GM23248 (cell line): ENCODE measurements around the gene RAD51B.

Source experiments
- EZH2 ChIP-seq: fragments of 200-600 bp; sonication (generic); IDR thresholded peaks from 2 replicates; pipeline ENCODE4 v1.6.1; 2018; ENCODE audit warnings: antibody characterized with exemption, mild to moderate bottlenecking; ENCODE audit not compliant: insufficient read depth, poor library complexity, severe bottlenecking
- EZH2phosphoT487 ChIP-seq: fragments of 200-600 bp; sonication (generic); IDR thresholded peaks from 2 replicates; pipeline ENCODE4 v1.6.1; 2018; ENCODE audit warnings: antibody characterized with exemption, moderate library complexity, mild to moderate bottlenecking, low read depth; ENCODE audit not compliant: insufficient read depth

- TF ChIP-seq EZH2 (no peak), EZH2phosphoT487 (no peak)
Measured at GRCh38 chr14:68098834-68099233, 279.3 kb downstream of the RAD51B start.
